WTC11 (cell line): Measurements from ENCODE around the gene ARHGEF38. TPM values are rescaled to one million over a fixed set of nuclear protein-coding genes. Genes with fewer than 3 reads are reported as not detected.

ENCODE experiments used
- ATAC-seq: fragments of 200-7000 bp; cut with Tn5 transposase; 2 replicates; pipeline ENCODE4 v1.10.0; 2021; ENCODE audit warnings: mild to moderate bottlenecking, moderate library complexity
- CTCF ChIA-PET: fragments of 300-600 bp; sonication (Branson Sonifier 250); formaldehyde crosslinking; loops from one replicate; lab custom pipeline; 2021; ENCODE audit warnings: antibody characterized with exemption; lab: Charles Lee
- POLR2A ChIA-PET: fragments of 350-600 bp; sonication (Branson Sonifier 250); formaldehyde crosslinking; loops from one replicate; lab custom pipeline; 2021; ENCODE audit warnings: antibody characterized with exemption; lab: Charles Lee
- DNase-seq: peaks from one replicate; pipeline ENCODE4 v3.0.0; 2021; ENCODE audit warnings: low spot score
- H3K27ac Mint-ChIP-seq: 2 replicates; pipeline ENCODE4 v1.8.0; 2021; ENCODE audit warnings: mixed read lengths
- H3K27me3 Mint-ChIP-seq: 2 replicates; pipeline ENCODE4 v1.8.0; 2021; ENCODE audit warnings: low read depth, mild to moderate bottlenecking, moderate library complexity, mixed read lengths
- H3K36me3 Mint-ChIP-seq: 2 replicates; pipeline ENCODE4 v1.8.0; 2021; ENCODE audit warnings: mixed read lengths
- H3K4me1 Mint-ChIP-seq: 2 replicates; pipeline ENCODE4 v1.8.0; 2022; ENCODE audit warnings: mixed read lengths
- H3K4me3 Mint-ChIP-seq: 2 replicates; pipeline ENCODE4 v1.8.0; 2021; ENCODE audit warnings: mild to moderate bottlenecking, moderate library complexity, mixed read lengths
- H3K9me3 Mint-ChIP-seq: 2 replicates; pipeline ENCODE4 v1.8.0; 2021; ENCODE audit warnings: mixed read lengths
- ATF1 ChIP-seq: sonication (generic); formaldehyde crosslinking; IDR thresholded peaks from 2 replicates; pipeline ENCODE4 v1.8.1; 2023; ENCODE audit warnings: mild to moderate bottlenecking, moderate library complexity, missing genetic modification reagents
- E2F5 ChIP-seq: sonication (generic); formaldehyde crosslinking; IDR thresholded peaks from 2 replicates; pipeline ENCODE4 v1.8.1; 2022; ENCODE audit warnings: mild to moderate bottlenecking, moderate library complexity, missing genetic modification reagents
- EMX1 ChIP-seq: fragments of 250-450 bp; sonication (Bioruptor Pico); IDR thresholded peaks from 2 replicates; pipeline ENCODE4 v1.8.0; 2021; ENCODE audit warnings: mild to moderate bottlenecking
- ERG ChIP-seq: fragments of 250-450 bp; sonication (Bioruptor Pico); IDR thresholded peaks from 2 replicates; pipeline ENCODE4 v1.8.0; 2021; ENCODE audit warnings: mild to moderate bottlenecking
- ESRRA ChIP-seq: sonication (generic); formaldehyde crosslinking; IDR thresholded peaks from 2 replicates; pipeline ENCODE4 v1.8.1; 2022; ENCODE audit warnings: mild to moderate bottlenecking, missing genetic modification reagents, borderline replicate concordance
- IRF1 ChIP-seq: sonication (generic); formaldehyde crosslinking; IDR thresholded peaks from 2 replicates; pipeline ENCODE4 v1.8.0; 2023; ENCODE audit warnings: missing genetic modification reagents
- JAZF1 ChIP-seq: fragments of 250-450 bp; sonication (Bioruptor Pico); IDR thresholded peaks from 2 replicates; pipeline ENCODE4 v1.9.0; 2021; ENCODE audit warnings: moderate library complexity, mild to moderate bottlenecking, inconsistent platforms
- NR1H2 ChIP-seq: sonication (generic); formaldehyde crosslinking; IDR thresholded peaks from 2 replicates; pipeline ENCODE4 v1.9.0; 2021; ENCODE audit warnings: mild to moderate bottlenecking, moderate library complexity, missing genetic modification reagents
- NR2C2 ChIP-seq: sonication (generic); formaldehyde crosslinking; IDR thresholded peaks from 2 replicates; pipeline ENCODE4 v1.8.0; 2022; ENCODE audit warnings: mild to moderate bottlenecking, missing genetic modification reagents
- PREB ChIP-seq: sonication (generic); formaldehyde crosslinking; IDR thresholded peaks from 2 replicates; pipeline ENCODE4 v1.8.1; 2022; ENCODE audit warnings: mild to moderate bottlenecking, missing genetic modification reagents, moderate library complexity, borderline replicate concordance
- RORB ChIP-seq: fragments of 250-450 bp; sonication (Bioruptor Pico); IDR thresholded peaks from 2 replicates; pipeline ENCODE4 v1.9.0; 2021; ENCODE audit warnings: mild to moderate bottlenecking
- TEAD1 ChIP-seq: sonication (generic); formaldehyde crosslinking; IDR thresholded peaks from 2 replicates; pipeline ENCODE4 v1.8.0; 2022; ENCODE audit warnings: mild to moderate bottlenecking, missing genetic modification reagents
- TEAD4 ChIP-seq: sonication (generic); formaldehyde crosslinking; IDR thresholded peaks from 2 replicates; pipeline ENCODE4 v1.8.0; 2022; ENCODE audit warnings: mild to moderate bottlenecking, missing genetic modification reagents
- USF2 ChIP-seq: sonication (generic); formaldehyde crosslinking; IDR thresholded peaks from 2 replicates; pipeline ENCODE4 v1.8.1; 2023; ENCODE audit warnings: mild to moderate bottlenecking, missing genetic modification reagents, moderate library complexity
- ZBTB21 ChIP-seq: sonication (generic); formaldehyde crosslinking; IDR thresholded peaks from 2 replicates; pipeline ENCODE4 v1.8.1; 2023; ENCODE audit warnings: mild to moderate bottlenecking, missing genetic modification reagents, borderline replicate concordance
- ZBTB43 ChIP-seq: sonication (generic); formaldehyde crosslinking; IDR thresholded peaks from 2 replicates; pipeline ENCODE4 v1.8.1; 2023; ENCODE audit warnings: mild to moderate bottlenecking, missing genetic modification reagents
- ZNF121 ChIP-seq: sonication (generic); formaldehyde crosslinking; IDR thresholded peaks from 2 replicates; pipeline ENCODE4 v1.8.0; 2023; ENCODE audit warnings: missing genetic modification reagents
- ZNF232 ChIP-seq: sonication (generic); formaldehyde crosslinking; IDR thresholded peaks from 2 replicates; pipeline ENCODE4 v1.8.0; 2022; ENCODE audit warnings: mild to moderate bottlenecking, missing genetic modification reagents
- ZNF396 ChIP-seq: fragments of 250-450 bp; sonication (Bioruptor Pico); IDR thresholded peaks from 2 replicates; pipeline ENCODE4 v1.8.0; 2021; ENCODE audit warnings: mild to moderate bottlenecking, moderate library complexity, borderline replicate concordance
- total RNA-seq: library from RNA; stranded (reverse); gene quantifications from 3 replicates; pipeline ENCODE4 v1.2.3, GENCODE V29; 2021

Gene ARHGEF38
- total RNA-seq, 1 experiment from 2014 or later, result not detected

- ATAC-seq, result no peak
- POLR2A ChIA-PET, result no interaction called here
- Mint-ChIP-seq H3K4me1 (no peaks in the 10 kb centered on the region), H3K9me3 (no peaks in the 10 kb centered on the region)
- no peak for TF ChIP-seq E2F5 (CRISPR knock-in tag)
- no peak for TF ChIP-seq ZBTB43 (CRISPR knock-in tag)
- TF ChIP-seq, all 79 proteins: peak for 0
- Mint-ChIP-seq H3K27ac (no peak overlapping the region), H3K27me3 (peaks cover 63% of the 10 kb centered on the region), H3K4me3 (no peak overlapping the region), H3K36me3 (no peaks in the 10 kb centered on the region)
- no peak for DNase-seq
- CTCF ChIA-PET, result no interaction called here
Measured at GRCh38 chr4:105568584-105568983, 16.2 kb downstream of the ARHGEF38 start.

- H3K4me1 Mint-ChIP-seq, result no peaks in the 10 kb centered on the region
- POLR2A ChIA-PET, result no interaction called here
- no peak for DNase-seq
- no peak for ATAC-seq
- H3K36me3 Mint-ChIP-seq, result no peaks in the 10 kb centered on the region
- peaks cover 56% of the 10 kb centered on the region for H3K27me3 Mint-ChIP-seq
- TF ChIP-seq IRF1 (CRISPR knock-in tag), result no peak
- TF ChIP-seq PREB (CRISPR knock-in tag), result no peak
- TF ChIP-seq TEAD4, result no peak
- TF ChIP-seq ZNF232 (CRISPR knock-in tag), result no peak
- no peak for TF ChIP-seq ESRRA (CRISPR knock-in tag)
- TF ChIP-seq NR1H2 (CRISPR knock-in tag), result no peak
- TF ChIP-seq ZBTB21 (CRISPR knock-in tag), result no peak
- TF ChIP-seq ATF1 (CRISPR knock-in tag), result no peak
- TF ChIP-seq ZNF121 (CRISPR knock-in tag), result no peak
- TF ChIP-seq ERG, result no peak
- TF ChIP-seq ZNF396 (CRISPR knock-in tag), result no peak
- TF ChIP-seq JAZF1 (CRISPR knock-in tag), result no peak
- TF ChIP-seq RORB (CRISPR knock-in tag), result no peak
- H3K9me3 Mint-ChIP-seq, result no peaks in the 10 kb centered on the region
- CTCF ChIA-PET, result no interaction called here
- no peak overlapping the region for H3K4me3 Mint-ChIP-seq
- no peak overlapping the region for H3K27ac Mint-ChIP-seq
Measured at GRCh38 chr4:105569057-105569865, 16.8 kb downstream of the ARHGEF38 start.

GRCh38 chr4:105569866-105570236 is 17.4 kb downstream of the ARHGEF38 start:
- Mint-ChIP-seq H3K27ac (no peak overlapping the region), H3K4me1 (no peaks in the 10 kb centered on the region), H3K9me3 (no peaks in the 10 kb centered on the region), H3K27me3 (peaks cover 50% of the 10 kb centered on the region), H3K4me3 (no peak overlapping the region), H3K36me3 (no peaks in the 10 kb centered on the region)
- no peak for DNase-seq
- ChIA-PET POLR2A (no interaction called here), CTCF (no interaction called here)
- no peak for ATAC-seq
- TF ChIP-seq USF2 (no peak), NR2C2 (CRISPR knock-in tag) (no peak), TEAD1 (CRISPR knock-in tag) (no peak), EMX1 (CRISPR knock-in tag) (no peak)
